Measurements from ENCODE around the gene TMEM271.

Gene TMEM271

GRCh38 chr4:535924-536281 lies 40.2 kb downstream of the TMEM271 start:
- ChIA-PET POLR2A (no interaction called here), CTCF (no interaction called here)
- no peak for DNase-seq (ENCODE audit: extremely low spot score)
- TF ChIP-seq CTCF (IDR thresholded peaks at IDR 0.05; ENCODE audit: control extremely low read depth, extremely low read depth, low read depth, missing control alignments): no peak

DNA sequence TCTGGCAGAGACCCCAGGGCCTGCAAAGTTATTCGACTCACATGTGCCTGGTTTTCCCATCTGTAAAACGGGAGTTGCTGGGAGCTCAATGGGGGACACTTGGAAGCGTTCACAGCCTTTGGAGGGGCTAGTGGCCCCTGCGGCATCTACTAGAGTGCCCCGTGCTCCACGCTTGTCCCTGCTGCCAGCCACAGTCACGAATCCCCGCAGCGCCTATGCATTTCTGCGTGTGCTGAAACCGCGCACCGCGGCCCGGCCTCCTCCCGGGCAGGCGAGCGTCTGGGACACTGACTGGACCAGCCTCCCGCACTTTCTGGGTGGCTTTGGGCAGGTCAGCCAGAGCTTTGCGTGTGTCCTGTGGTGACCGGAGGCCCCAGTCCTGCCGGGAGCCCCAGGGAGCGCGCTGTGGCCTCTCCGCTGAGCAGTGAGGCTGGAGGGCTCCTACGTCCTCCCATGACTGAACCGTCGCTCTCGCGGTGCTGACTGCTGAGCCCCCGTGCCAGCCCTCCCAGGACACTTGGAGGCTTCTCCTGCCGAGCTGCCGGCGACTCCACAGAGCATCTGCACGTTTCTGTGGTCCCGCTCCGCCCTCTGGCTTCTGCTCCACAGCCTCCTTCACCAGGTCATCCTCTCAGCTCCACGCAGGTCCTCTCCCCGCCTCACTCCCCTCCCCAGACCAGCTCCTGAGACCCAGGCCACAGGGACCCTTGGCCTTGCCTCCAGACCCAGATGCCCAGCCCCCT lies 40.7 kb downstream of the TMEM271 start:
- DNase-seq (ENCODE audit: extremely low spot score): no peak
- ChIA-PET POLR2A (no interaction called here), CTCF (no interaction called here)
- no peak for TF ChIP-seq CTCF (IDR thresholded peaks at IDR 0.05; ENCODE audit: control extremely low read depth, extremely low read depth, low read depth, missing control alignments)

GRCh38 chr4:534576-535151 lies 41.4 kb downstream of the TMEM271 start:
- no peak for TF ChIP-seq CTCF (IDR thresholded peaks at IDR 0.05; ENCODE audit: control extremely low read depth, extremely low read depth, low read depth, missing control alignments)
- CTCF ChIA-PET: no interaction called here
- POLR2A ChIA-PET: no interaction called here
- no peak for DNase-seq (ENCODE audit: extremely low spot score)

DNA sequence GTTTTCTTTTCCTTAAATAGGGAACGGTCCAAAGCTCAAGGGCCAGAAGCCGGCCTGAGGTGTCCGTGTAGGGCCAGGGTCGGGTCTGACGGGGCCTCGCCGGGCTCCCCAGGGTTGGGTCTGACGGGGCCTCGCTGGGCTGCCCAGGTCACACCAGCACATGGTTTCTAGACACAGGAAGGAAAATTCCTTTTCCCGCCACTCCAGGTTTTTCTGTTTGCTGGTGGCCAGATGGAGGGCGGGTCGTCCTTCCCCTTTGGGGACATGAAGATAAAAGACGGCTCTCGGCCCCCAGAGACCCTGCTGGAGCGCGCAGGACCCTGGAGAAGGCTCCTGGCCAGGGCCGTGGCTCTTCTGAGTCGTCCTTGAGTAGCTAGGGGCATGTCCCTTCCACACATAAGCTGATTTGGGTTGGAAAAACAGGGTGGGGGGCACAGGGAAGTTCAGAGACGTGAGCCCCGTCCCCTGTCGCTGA lies 42.0 kb downstream of the TMEM271 start:
- ChIA-PET POLR2A (no interaction called here), CTCF (no interaction called here)
- DNase-seq (ENCODE audit: extremely low spot score): no peak
- no peak for TF ChIP-seq CTCF (IDR thresholded peaks at IDR 0.05; ENCODE audit: control extremely low read depth, extremely low read depth, low read depth, missing control alignments)

- no peak for DNase-seq (ENCODE audit: extremely low spot score)
- CTCF ChIA-PET: no interaction called here
- POLR2A ChIA-PET: no interaction called here
- TF ChIP-seq CTCF (IDR thresholded peaks at IDR 0.05; ENCODE audit: control extremely low read depth, extremely low read depth, low read depth, missing control alignments): no peak
Observed at GRCh38 chr4:533318-534100, 42.6 kb downstream of the TMEM271 start.

- ChIA-PET CTCF (no interaction called here), POLR2A (no interaction called here)
- DNase-seq (ENCODE audit: extremely low spot score): no peak
- TF ChIP-seq CTCF (IDR thresholded peaks at IDR 0.05; ENCODE audit: control extremely low read depth, extremely low read depth, low read depth, missing control alignments): no peak
Observed at GRCh38 chr4:532588-533317, 43.3 kb downstream of the TMEM271 start.
